Measurements from ENCODE around the gene PPP1R13B. TPM values are rescaled to one million over a fixed set of nuclear protein-coding genes. Genes with fewer than 3 reads are reported as not detected.
"Not testable (repeated sequence)": the region's sequence is repeated elsewhere in the genome, so short reads cannot be mapped to it uniquely, and the experiment has no call there.

The PPP1R13B gene
- total RNA-seq, 1 donor from 2014 or later, result 32.7 TPM

- intact Hi-C loops (cut with DNase I), result no loop called here
- Histone ChIP-seq H3K4me3 (no peak overlapping the region), H3K27ac (no peak overlapping the region), H3K27me3 (no peaks in the 10 kb centered on the region), H3K36me3 (no peaks in the 10 kb centered on the region), H3K9me3 (no peaks in the 10 kb centered on the region), H3K4me1 (no peaks in the 10 kb centered on the region)
- DNase-seq (ENCODE audit: low spot score in 2 of 2), result no peak
- TF ChIP-seq CTCF (IDR thresholded peaks at IDR 0.05), result no peak
Observed at GRCh38 chr14:103891667-103892215, 44.4 kb upstream of the PPP1R13B start.

- no peak for TF ChIP-seq CTCF (IDR thresholded peaks at IDR 0.05)
- intact Hi-C loops (cut with DNase I), result no loop called here
- no peaks in the 10 kb centered on the region for H3K9me3 ChIP-seq
- H3K36me3 ChIP-seq, result no peaks in the 10 kb centered on the region
- no peak overlapping the region for H3K4me3 ChIP-seq
- H3K27ac ChIP-seq, result no peak overlapping the region
- no peaks in the 10 kb centered on the region for H3K4me1 ChIP-seq
- no peak for DNase-seq (ENCODE audit: low spot score in 2 of 2)
- no peaks in the 10 kb centered on the region for H3K27me3 ChIP-seq
Observed at GRCh38 chr14:103890821-103891666, 43.7 kb upstream of the PPP1R13B start.

GRCh38 chr14:103890052-103890371 lies 42.6 kb upstream of the PPP1R13B start:
- H3K4me1 ChIP-seq, result no peaks in the 10 kb centered on the region
- H3K4me3 ChIP-seq, result no peak overlapping the region
- no peaks in the 10 kb centered on the region for H3K36me3 ChIP-seq
- H3K9me3 ChIP-seq, result no peaks in the 10 kb centered on the region
- no peak for DNase-seq (ENCODE audit: low spot score in 2 of 2)
- intact Hi-C loops (cut with DNase I), result no loop called here
- TF ChIP-seq CTCF (IDR thresholded peaks at IDR 0.05), result no peak
- H3K27ac ChIP-seq, result no peak overlapping the region
- no peaks in the 10 kb centered on the region for H3K27me3 ChIP-seq

GRCh38 chr14:103889313-103890051 lies 42.1 kb upstream of the PPP1R13B start:
- no peak for DNase-seq (ENCODE audit: low spot score in 2 of 2)
- Histone ChIP-seq H3K9me3 (no peaks in the 10 kb centered on the region), H3K36me3 (no peaks in the 10 kb centered on the region), H3K4me1 (no peaks in the 10 kb centered on the region), H3K27ac (no peak overlapping the region), H3K27me3 (no peaks in the 10 kb centered on the region), H3K4me3 (no peak overlapping the region)
- intact Hi-C loops (cut with DNase I), result loop anchor here (10.0 kb wide), 1 partner anchor 1275 kb away; the partner anchor contains the start of gene JAG2
- no peak for TF ChIP-seq CTCF (IDR thresholded peaks at IDR 0.05)

- H3K4me1 ChIP-seq; H3K36me3 ChIP-seq; H3K4me3 ChIP-seq; DNase-seq (ENCODE audit: low spot score in 2 of 2); H3K27ac ChIP-seq; H3K27me3 ChIP-seq; H3K9me3 ChIP-seq: not testable (repeated sequence)
- intact Hi-C loops (cut with DNase I), result loop anchor here (10.0 kb wide), 1 partner anchor 1276 kb away; the partner anchor contains the start of gene JAG2
Observed at GRCh38 chr14:103889002-103889312, 41.6 kb upstream of the PPP1R13B start.

- no peak overlapping the region for H3K4me3 ChIP-seq
- no peaks in the 10 kb centered on the region for H3K27me3 ChIP-seq
- no peak overlapping the region for H3K27ac ChIP-seq
- TF ChIP-seq CTCF (IDR thresholded peaks at IDR 0.05), result no peak
- no peaks in the 10 kb centered on the region for H3K9me3 ChIP-seq
- H3K4me1 ChIP-seq, result no peaks in the 10 kb centered on the region
- intact Hi-C loops (cut with DNase I), result loop anchor here (10.0 kb wide), 1 partner anchor 1277 kb away; the partner anchor contains the start of gene JAG2
- no peak for DNase-seq (ENCODE audit: low spot score in 2 of 2)
- no peaks in the 10 kb centered on the region for H3K36me3 ChIP-seq
Observed at GRCh38 chr14:103887557-103888115, 40.3 kb upstream of the PPP1R13B start.

All from ascending aorta (tissue), 2 donors.